ENCODE results near the gene CPA1.
A peak's percentile ranks its signal among the peaks of the same experiment; 100 is the strongest.

CPA1 gene

GRCh38 chr7:130356121-130356875, 24.0 kb upstream of the CPA1 start:
- DNase-seq: peak; percentile 95

GRCh38 chr7:130356876-130357611, 23.2 kb upstream of the CPA1 start:
- DNase-seq: peak; percentile 91

- DNase-seq: no peak
These were observed 21.8 kb upstream of the CPA1 start for GRCh38 chr7:130358471-130358870.

GRCh38 chr7:130359276-130359857, 20.9 kb upstream of the CPA1 start:
- DNase-seq: no peak

GRCh38 chr7:130360518-130360917, 19.8 kb upstream of the CPA1 start:
- no peak for DNase-seq

- no peak for DNase-seq
These were observed 18.6 kb upstream of the CPA1 start for GRCh38 chr7:130361681-130362080.

GRCh38 chr7:130362251-130362816, 18.0 kb upstream of the CPA1 start:
- no peak for DNase-seq

- DNase-seq: no peak
These were observed 17.1 kb upstream of the CPA1 start for GRCh38 chr7:130363026-130363847.

GRCh38 chr7:130364451-130364850, 15.8 kb upstream of the CPA1 start:
- peak; percentile 62 for DNase-seq

GRCh38 chr7:130365088-130365487, 15.2 kb upstream of the CPA1 start:
- peak; percentile 75 for DNase-seq

GRCh38 chr7:130365511-130366441, 14.5 kb upstream of the CPA1 start:
- peak; percentile 100 for DNase-seq

- no peak for DNase-seq
These were observed 13.7 kb upstream of the CPA1 start for GRCh38 chr7:130366564-130366963.

- DNase-seq: no peak
These were observed 13.1 kb upstream of the CPA1 start for GRCh38 chr7:130367088-130367755.

- no peak for DNase-seq
These were observed 12.2 kb upstream of the CPA1 start for GRCh38 chr7:130367836-130368746.

GRCh38 chr7:130369110-130369711, 11.1 kb upstream of the CPA1 start:
- peak; percentile 37 for DNase-seq

GRCh38 chr7:130369831-130370550, 10.3 kb upstream of the CPA1 start:
- peak; percentile 48 for DNase-seq

- peak; percentile 55 for DNase-seq
These were observed 9.2 kb upstream of the CPA1 start for GRCh38 chr7:130371046-130371445.

GRCh38 chr7:130372402-130373165, 7.7 kb upstream of the CPA1 start:
- DNase-seq: no peak
